OCI-LY3 (cell line): ENCODE data around the gene SF3A2.
"Not testable (repeated sequence)": the region's sequence is repeated elsewhere in the genome, so short reads cannot be mapped to it uniquely, and the experiment has no call there.

Experiments used
- H2AFZ ChIP-seq: fragments of 200-600, 300-600 bp; shearing (Covaris generic); 2 replicates; pipeline ENCODE4 v1.6.0; 2014; ENCODE audit warnings: antibody characterized with exemption, low read depth, low read length
- H3K27ac ChIP-seq: fragments of 200-600, 300-600 bp; sonication (generic); 2 replicates; pipeline ENCODE4 v1.5.1; 2014; ENCODE audit warnings: mild to moderate bottlenecking, low read length, moderate library complexity, mixed read lengths
- H3K27me3 ChIP-seq: fragments of 200-600, 300-600 bp; sonication (generic); 2 replicates; pipeline ENCODE4 v1.6.1; 2014; ENCODE audit warnings: low read depth, low read length, mixed read lengths
- H3K36me3 ChIP-seq: fragments of 200-600, 300-600 bp; sonication (generic); replicated peaks from 2 replicates; pipeline ENCODE3; 2014; ENCODE audit warnings: low read depth, low read length, mixed read lengths
- H3K4me1 ChIP-seq: fragments of 300-600, 200-600 bp; sonication (generic); 2 replicates; pipeline ENCODE4 v1.6.1; 2014; ENCODE audit warnings: low read length, mixed read lengths
- H3K4me2 ChIP-seq: fragments of 200-600, 300-600 bp; sonication (generic); 2 replicates; pipeline ENCODE4 v1.6.1; 2014; ENCODE audit warnings: low read length, mixed read lengths
- H3K4me3 ChIP-seq: fragments of 300-600, 200-600 bp; sonication (generic); 2 replicates; pipeline ENCODE4 v1.5.1; 2014; ENCODE audit warnings: antibody characterized with exemption, mild to moderate bottlenecking, low read length, moderate library complexity
- H3K79me2 ChIP-seq: fragments of 300-600, 200-600 bp; shearing (Covaris generic); 2 replicates; pipeline ENCODE4 v1.6.1; 2014; ENCODE audit warnings: mild to moderate bottlenecking, low read length, mixed read lengths
- H3K9ac ChIP-seq: fragments of 300-600, 200-600 bp; shearing (Covaris generic); 2 replicates; pipeline ENCODE4 v1.6.0; 2014; ENCODE audit warnings: mild to moderate bottlenecking, low read length, moderate library complexity
- H3K9me3 ChIP-seq: fragments of 200-600, 300-600 bp; shearing (Covaris generic); 2 replicates; pipeline ENCODE4 v1.6.1; 2014; ENCODE audit warnings: low read length, mixed read lengths; ENCODE audit not compliant: insufficient read depth
- H4K20me1 ChIP-seq: fragments of 200-600, 300-600 bp; sonication (generic); 2 replicates; pipeline ENCODE4 v1.6.1; 2016; ENCODE audit warnings: low read length, mixed read lengths; ENCODE audit not compliant: insufficient read depth
- CTCF ChIP-seq: fragments of 200-600, 300-600 bp; sonication (generic); IDR thresholded peaks from 2 replicates; pipeline ENCODE4 v1.5.1; 2014; ENCODE audit warnings: antibody characterized with exemption, low read length, low read depth
- EZH2phosphoT487 ChIP-seq: fragments of 200-600 bp; shearing (Covaris generic); IDR thresholded peaks from 2 replicates; pipeline ENCODE4 v1.6.1; 2018; ENCODE audit warnings: antibody characterized with exemption, mixed run types, low read depth

SF3A2 gene

GRCh38 chr19:2198317-2198716 lies 38.3 kb upstream of the SF3A2 start:
- Histone ChIP-seq H3K9me3 (no peaks in the 10 kb centered on the region), H3K36me3 (peaks cover 22% of the 10 kb centered on the region), H3K79me2 (peaks cover 33% of the 10 kb centered on the region), H3K4me2 (no peak overlapping the region), H2AFZ (no peak overlapping the region), H4K20me1 (peaks cover 47% of the 10 kb centered on the region), H3K27ac (no peak overlapping the region), H3K4me1 (no peaks in the 10 kb centered on the region), H3K9ac (no peak overlapping the region), H3K27me3 (no peaks in the 10 kb centered on the region), H3K4me3 (no peak overlapping the region)
- TF ChIP-seq CTCF (no peak), EZH2phosphoT487 (no peak)

DNA sequence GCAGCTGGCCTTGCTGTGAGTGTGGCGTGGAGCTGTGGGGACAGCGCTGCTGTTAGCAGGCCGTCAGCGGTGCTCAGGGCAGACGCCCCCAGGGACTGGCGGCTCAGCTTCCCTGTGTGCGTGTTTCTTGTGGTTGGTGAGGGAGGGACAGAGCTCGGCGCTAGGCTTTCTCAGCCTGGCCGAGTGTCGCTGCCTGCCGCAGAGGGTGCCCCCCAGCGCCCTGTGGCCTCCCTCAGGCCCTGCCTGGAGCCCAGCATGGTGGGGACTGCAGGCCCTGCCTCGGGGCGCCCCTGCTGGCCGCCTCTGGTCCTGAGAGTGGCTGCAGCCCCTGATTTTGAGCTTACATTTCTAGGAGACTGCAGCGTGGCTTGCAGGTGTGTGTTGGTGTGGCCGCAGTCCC lies 37.4 kb upstream of the SF3A2 start:
- no peak overlapping the region for H3K4me2 ChIP-seq
- H3K4me1 ChIP-seq: no peaks in the 10 kb centered on the region
- TF ChIP-seq CTCF (peak; percentile 23), EZH2phosphoT487 (no peak)
- H3K79me2 ChIP-seq: peaks cover 33% of the 10 kb centered on the region
- H4K20me1 ChIP-seq: peaks cover 53% of the 10 kb centered on the region
- H2AFZ ChIP-seq: no peak overlapping the region
- H3K9ac ChIP-seq: no peak overlapping the region
- no peaks in the 10 kb centered on the region for H3K27me3 ChIP-seq
- H3K9me3 ChIP-seq: no peaks in the 10 kb centered on the region
- peaks cover 24% of the 10 kb centered on the region for H3K36me3 ChIP-seq
- no peak overlapping the region for H3K4me3 ChIP-seq
- H3K27ac ChIP-seq: no peak overlapping the region

GRCh38 chr19:2199861-2200623 lies 36.6 kb upstream of the SF3A2 start:
- H3K36me3 ChIP-seq: peaks cover 21% of the 10 kb centered on the region
- no peak for TF ChIP-seq EZH2phosphoT487
- TF ChIP-seq CTCF: no peak
- peaks cover 33% of the 10 kb centered on the region for H3K79me2 ChIP-seq
- no peak overlapping the region for H2AFZ ChIP-seq
- H4K20me1 ChIP-seq: peaks cover 53% of the 10 kb centered on the region
- H3K27ac ChIP-seq: no peak overlapping the region
- no peaks in the 10 kb centered on the region for H3K9me3 ChIP-seq
- H3K9ac ChIP-seq: no peak overlapping the region
- no peaks in the 10 kb centered on the region for H3K27me3 ChIP-seq
- no peak overlapping the region for H3K4me3 ChIP-seq
- H3K4me1 ChIP-seq: no peaks in the 10 kb centered on the region
- no peak overlapping the region for H3K4me2 ChIP-seq

- H3K36me3 ChIP-seq: peaks cover 24% of the 10 kb centered on the region
Observed at GRCh38 chr19:2200624-2201294, 35.9 kb upstream of the SF3A2 start.

More at GRCh38 chr19:2200624-2201294, 35.9 kb upstream of the SF3A2 start:
- not testable (repeated sequence) for H3K4me3 ChIP-seq, H3K4me2 ChIP-seq, H3K9me3 ChIP-seq, H3K4me1 ChIP-seq, H3K27me3 ChIP-seq, H2AFZ ChIP-seq, H3K9ac ChIP-seq, H3K27ac ChIP-seq
- peaks cover 46% of the 10 kb centered on the region for H4K20me1 ChIP-seq
- H3K79me2 ChIP-seq: peaks cover 33% of the 10 kb centered on the region
